ENCODE results near the gene KLHL42. TPM values are rescaled to one million over a fixed set of nuclear protein-coding genes. Genes with fewer than 3 reads are reported as not detected.

The KLHL42 gene
- total and polyA plus RNA-seq, 10 of the 15 experiments (the other 5 are each of a cell fraction or from before 2014, with no cell fraction given) = 2.1 to 18.2 (median 13.1) TPM

GRCh38 chr12:27780612-27781408 lies 777 bp downstream of the KLHL42 start (continued):
- TF ChIP-seq E2F4 (IDR thresholded peaks at IDR 0.05; ENCODE audit: low read depth, low read length) = no peak
- TF ChIP-seq ZNF622 (IDR thresholded peaks at IDR 0.05) = no peak
- peak; percentile 55 for TF ChIP-seq ZNF24 (IDR thresholded peaks at IDR 0.05)
- no peak for TF ChIP-seq ZNF217 (IDR thresholded peaks at IDR 0.05)
- TF ChIP-seq NFIC (IDR thresholded peaks at IDR 0.05; ENCODE audit: low read depth, low read length) = no peak
- TF ChIP-seq CTCF (IDR thresholded peaks at IDR 0.05 in 2 of 3, conservative IDR thresholded peaks at IDR 0.05 in 1 of 3; ENCODE audit: control insufficient read depth in 2 of 3, extremely low read depth in 1 of 3, insufficient read depth in 1 of 3, low read depth in 3 of 3, low read length in 3 of 3) = 0 out of 6 replicates have a peak, but pooled peaks of 1 of the 3 experiments have one; percentile 3
- TF ChIP-seq TCF12 (IDR thresholded peaks at IDR 0.05; ENCODE audit: low read depth, low read length) = 0 out of 2 replicates have a peak, but pooled peaks have one; percentile 3
- no peak for TF ChIP-seq ZBTB11 (CRISPR knock-in tag; IDR thresholded peaks at IDR 0.05)
- TF ChIP-seq ZBTB33 (IDR thresholded peaks at IDR 0.05) = no peak
- TF ChIP-seq PAX8 (IDR thresholded peaks at IDR 0.05) = no peak
- 0 out of 2 replicates have a peak, but pooled peaks have one; percentile 0 for TF ChIP-seq MAX (IDR thresholded peaks at IDR 0.05; ENCODE audit: low read depth, low read length)
- TF ChIP-seq CHD2 (IDR thresholded peaks at IDR 0.05; ENCODE audit: borderline replicate concordance, low read depth, low read length) = no peak
